ENCODE data around the gene MRPS27. TPM values are rescaled to one million over a fixed set of nuclear protein-coding genes. Genes with fewer than 3 reads are reported as not detected.

MRPS27 gene
- total and polyA plus RNA-seq, 4 donors, result 17.6 to 38.7 (median 34.9) TPM

- TF ChIP-seq REST (IDR thresholded peaks at IDR 0.05), result no peak
- no peak for TF ChIP-seq GABPA (IDR thresholded peaks at IDR 0.05 in 1 of 2, conservative IDR thresholded peaks at IDR 0.05 in 1 of 2)
- TF ChIP-seq EGR1 (IDR thresholded peaks at IDR 0.05; ENCODE audit: low read depth in 2 of 2), result no peak
- no peak for TF ChIP-seq MAX (IDR thresholded peaks at IDR 0.05)
- TF ChIP-seq HNF4A (conservative IDR thresholded peaks at IDR 0.05), result no peak
- TF ChIP-seq YY1 (IDR thresholded peaks at IDR 0.05), result no peak
Observed at GRCh38 chr5:72221541-72221940, 98.5 kb downstream of the MRPS27 start (continued).

- Histone ChIP-seq H3K9ac (ENCODE audit: low read depth in 1 of 2, low read length in 2 of 2) (no peak overlapping the region), H3K4me1 (ENCODE audit: control insufficient read depth in 4 of 4, insufficient read depth in 4 of 4, low read length in 3 of 4) (no peaks in the 10 kb centered on the region), H3K9me3 (ENCODE audit: control insufficient read depth in 4 of 4, low read length in 3 of 4) (no peaks in the 10 kb centered on the region), H3K27me3 (ENCODE audit: control insufficient read depth in 4 of 4, insufficient read depth in 4 of 4, low read length in 3 of 4) (no peaks in the 10 kb centered on the region), H3K4me3 (ENCODE audit: low read depth in 1 of 3, low read length in 3 of 3) (no peak overlapping the region), H3K36me3 (ENCODE audit: control insufficient read depth in 4 of 4, insufficient read depth in 3 of 4, low read depth in 1 of 4, low read length in 3 of 4) (peaks cover 10 to 61% (median 46%) of the 10 kb centered on the region in 4 donors), H3K27ac (ENCODE audit: low read depth in 1 of 2, low read length in 2 of 2) (no peak overlapping the region)
- TF ChIP-seq MAX (IDR thresholded peaks at IDR 0.05), result no peak
- TF ChIP-seq CTCF (IDR thresholded peaks at IDR 0.05; ENCODE audit: low read depth, low read length, missing input control), result no peak
- TF ChIP-seq TAF1 (conservative IDR thresholded peaks at IDR 0.05), result no peak
- no peak for TF ChIP-seq FOXA1 (IDR thresholded peaks at IDR 0.05)
- no peak for TF ChIP-seq RAD21 (IDR thresholded peaks at IDR 0.05)
- no peak for TF ChIP-seq FOXA2 (IDR thresholded peaks at IDR 0.05)
- no peak for DNase-seq (ENCODE audit: low spot score)
- WGBS, result 94% methylated on average over 1 of the region's 1 CpG
Observed at GRCh38 chr5:72221099-72221498, 98.9 kb downstream of the MRPS27 start.

- no peak for TF ChIP-seq ZBTB33 (IDR thresholded peaks at IDR 0.05)
- TF ChIP-seq FOXA1 (IDR thresholded peaks at IDR 0.05), result no peak
- TF ChIP-seq YY1 (IDR thresholded peaks at IDR 0.05), result no peak
- no peak for TF ChIP-seq JUND (IDR thresholded peaks at IDR 0.05)
- TF ChIP-seq NR2F2 (IDR thresholded peaks at IDR 0.05), result no peak
- no peak for DNase-seq (ENCODE audit: low spot score)
- no peaks in the 10 kb centered on the region for H3K9me3 ChIP-seq (ENCODE audit: control insufficient read depth in 4 of 4, low read length in 3 of 4)
- H3K36me3 ChIP-seq (ENCODE audit: control insufficient read depth in 4 of 4, insufficient read depth in 3 of 4, low read depth in 1 of 4, low read length in 3 of 4), result peaks cover 4 to 29% (median 20%) of the 10 kb centered on the region in 4 donors
- no peaks in the 10 kb centered on the region for H3K27me3 ChIP-seq (ENCODE audit: control insufficient read depth in 4 of 4, insufficient read depth in 4 of 4, low read length in 3 of 4)
- no peaks in the 10 kb centered on the region for H3K4me1 ChIP-seq (ENCODE audit: control insufficient read depth in 4 of 4, insufficient read depth in 4 of 4, low read length in 3 of 4)
- H3K9ac ChIP-seq (ENCODE audit: low read depth in 1 of 2, low read length in 2 of 2), result no peak overlapping the region
- H3K27ac ChIP-seq (ENCODE audit: low read depth in 1 of 2, low read length in 2 of 2), result no peak overlapping the region
- no peak overlapping the region for H3K4me3 ChIP-seq (ENCODE audit: low read depth in 1 of 3, low read length in 3 of 3)
- WGBS, result 94% methylated on average over 3 of the region's 3 CpGs
Observed at GRCh38 chr5:72216756-72217155, 103.3 kb downstream of the MRPS27 start.

All from liver (tissue), 9 donors.